ENCODE results near the gene UQCC2.

DNA sequence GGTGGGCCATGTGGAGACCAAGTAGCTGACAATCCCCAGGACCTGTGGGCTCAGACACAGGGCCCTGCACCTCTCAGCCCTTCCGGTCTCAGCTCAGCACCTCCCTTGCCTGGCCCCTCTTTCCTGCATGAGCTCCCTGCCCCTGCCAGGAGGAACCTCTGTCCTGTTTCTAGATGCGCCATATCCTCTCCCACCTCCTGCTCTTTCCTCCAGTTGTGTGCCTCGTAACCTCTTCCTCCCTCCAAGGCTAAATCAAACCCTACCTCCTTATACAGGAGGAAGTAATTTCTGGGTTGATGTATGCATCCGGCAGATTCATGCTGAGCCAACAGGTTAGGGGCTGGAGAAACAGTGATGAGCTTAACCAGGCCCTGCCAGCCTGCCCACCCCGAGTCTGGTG lies 59.5 kb downstream of the UQCC2 start:
- TF ChIP-seq POLR2A (IDR thresholded peaks at IDR 0.05; ENCODE audit: low read length) (no peak), GATA1 (IDR thresholded peaks at IDR 0.05; ENCODE audit: low read depth, low read length) (no peak)

Data from erythroblast (primary cell).